ENCODE data around the gene CLEC1B. TPM values are rescaled to one million over a fixed set of nuclear protein-coding genes. Genes with fewer than 3 reads are reported as not detected.

Gene CLEC1B
- total and polyA plus RNA-seq, 9 of the 15 experiments (the other 6 are each of a cell fraction or from before 2014, with no cell fraction given) = not detected

- FAIRE-seq (no peak), DNase-seq (ENCODE audit: extremely low read depth in 1 of 4, low spot score in 3 of 4) (no peak), ATAC-seq (no peak)
- H3K9me3 ChIP-seq (replicated peaks; ENCODE audit: control insufficient read depth, insufficient read depth, low read depth, low read length) = no peaks in the 10 kb centered on the region
- TF ChIP-seq PHF20 (IDR thresholded peaks at IDR 0.05; ENCODE audit: partially characterized antibody) (no peak), RCOR1 (IDR thresholded peaks at IDR 0.05; ENCODE audit: borderline replicate concordance in 1 of 2, low read depth in 2 of 2, low read length in 2 of 2) (no peak), GATAD2B (IDR thresholded peaks at IDR 0.05; ENCODE audit: borderline replicate concordance) (no peak), NCOA1 (IDR thresholded peaks at IDR 0.05; ENCODE audit: low read depth) (no peak), ZNF57 (CRISPR knock-in tag; IDR thresholded peaks at IDR 0.05) (no peak), MEF2D (tag; conservative IDR thresholded peaks at IDR 0.05; ENCODE audit: low read depth) (no peak), BCOR (IDR thresholded peaks at IDR 0.05) (no peak), FOSL1 (tag; conservative IDR thresholded peaks at IDR 0.05) (no peak), PATZ1 (CRISPR knock-in tag; IDR thresholded peaks at IDR 0.05; ENCODE audit: borderline replicate concordance) (no peak), ZNF395 (CRISPR knock-in tag; IDR thresholded peaks at IDR 0.05) (no peak), ARID3B (CRISPR knock-in tag; IDR thresholded peaks at IDR 0.05; ENCODE audit: borderline replicate concordance) (no peak), RFX5 (IDR thresholded peaks at IDR 0.05; ENCODE audit: low read depth, low read length) (no peak)
- intact Hi-C loops (cut with micrococcal nuclease) = no loop called here
- H3K27ac ChIP-seq (ENCODE audit: extremely low read depth, low read depth, low read length) = no peak overlapping the region
- H3K9ac ChIP-seq (ENCODE audit: insufficient read depth in 1 of 2, low read depth in 2 of 2, low read length in 2 of 2) = no peak overlapping the region
- in situ Hi-C loops (cut with MboI) = no loop called here
- peaks cover 0 to 4% of the 10 kb centered on the region in 2 experiments; a peak in 2 of 5 replicates for H3K4me1 ChIP-seq (replicated peaks in 1 of 2; ENCODE audit: control insufficient read depth in 2 of 2, insufficient read depth in 2 of 2, low read length in 2 of 2)
- ChIA-PET POLR2A (no interaction called here), CTCF (ENCODE audit: low intra/inter-chr PET ratio) (no interaction called here)
- no TSS peak for BruUV-seq (replicated peaks)
- H3K4me2 ChIP-seq (ENCODE audit: insufficient read depth, low read length) = no peak overlapping the region
- H4K20me1 ChIP-seq (replicated peaks; ENCODE audit: control insufficient read depth, insufficient read depth, low read length) = no peaks in the 10 kb centered on the region
- no peaks in the 10 kb centered on the region for H3K9me1 ChIP-seq (ENCODE audit: control insufficient read depth, insufficient read depth, low read length)
- 7% methylated on average over 3 of the region's 3 CpGs for WGBS (ENCODE audit: insufficient coverage, low coverage, missing lambda C conversion rate)
- H3K36me3 ChIP-seq (ENCODE audit: control insufficient read depth, insufficient read depth, low read length) = no peaks in the 10 kb centered on the region
- no peaks in the 10 kb centered on the region for H3K79me2 ChIP-seq (ENCODE audit: control insufficient read depth, insufficient read depth, low read length)
- peaks cover 11 to 16% of the 10 kb centered on the region in 2 experiments for H3K27me3 ChIP-seq (ENCODE audit: control insufficient read depth in 2 of 2, insufficient read depth in 2 of 2, low read length in 2 of 2)
- H3K4me3 ChIP-seq = no peak overlapping the region
- no peak overlapping the region for H2AFZ ChIP-seq (ENCODE audit: low read depth, low read length)
Measured at GRCh38 chr12:9947674-9948073, 51.2 kb downstream of the CLEC1B start.
